SK-N-SH (cell line): ENCODE data around the gene CSHL1. TPM values are rescaled to one million over a fixed set of nuclear protein-coding genes. Genes with fewer than 3 reads are reported as not detected.

Experiments used
- CTCF ChIA-PET: fragments of 300-600, 350-600 bp; formaldehyde crosslinking; extraction: SDS; loops from one replicate; lab custom pipeline; 2021; lab: Yijun Ruan, JAX
- POLR2A ChIA-PET: fragments of 350-600 bp; sonication (Branson Sonifier 250); formaldehyde crosslinking; extraction: SDS; loops from one replicate; lab custom pipeline; 2020; ENCODE audit warnings: antibody characterized with exemption, inconsistent platforms; lab: Yijun Ruan, JAX
- DNase-seq: peaks from one replicate; pipeline ENCODE4 v3.0.0; 2012
- H2AFZ ChIP-seq: fragments of 200-600 bp; sonication (generic); 2 replicates; pipeline ENCODE4 v1.8.1; 2016; ENCODE audit warnings: antibody characterized with exemption, mild to moderate bottlenecking, low read depth
- H3F3A ChIP-seq: fragments of 200-600 bp; sonication (generic); replicated peaks from 2 replicates; pipeline ENCODE3; 2016; ENCODE audit warnings: antibody characterized with exemption, mild to moderate bottlenecking; ENCODE audit not compliant: insufficient read depth
- H3K27ac ChIP-seq, 2 experiments: fragments of 200-500 bp in 1 of 2; fragments of 200-600 bp in 1 of 2; sonication (Bioruptor generic) in 1 of 2; sonication (generic), shearing (Covaris generic) in 1 of 2; 2 replicates each; pipeline versions ENCODE4 v1.5.1 to v1.6.1; 2014 to 2016; ENCODE audit warnings: low read depth in 2 of 2, inconsistent platforms in 1 of 2, low read length in 1 of 2, mild to moderate bottlenecking in 1 of 2, mixed read lengths in 1 of 2
- H3K27me3 ChIP-seq: fragments of 200-600 bp; sonication (generic), shearing (Covaris generic); 2 replicates; pipeline ENCODE4 v1.6.1; 2016; ENCODE audit warnings: mixed run types; ENCODE audit not compliant: insufficient read depth
- H3K36me3 ChIP-seq, 2 experiments: fragments of 200-500 bp in 1 of 2; fragments of 200-600 bp in 1 of 2; sonication (Bioruptor generic) in 1 of 2; sonication (generic) in 1 of 2; replicated peaks in 1 of 2; 2 replicates each; pipeline versions ENCODE3 to v1.5.1; 2014 to 2016; ENCODE audit warnings: low read length in 1 of 2, mild to moderate bottlenecking in 1 of 2; ENCODE audit not compliant: insufficient read depth in 2 of 2, control insufficient read depth in 1 of 2
- H3K4me1 ChIP-seq, 2 experiments: fragments of 200-500 bp in 1 of 2; fragments of 200-600 bp in 1 of 2; sonication (Bioruptor generic) in 1 of 2; sonication (generic), shearing (Covaris generic) in 1 of 2; 2 replicates each; pipeline versions ENCODE4 v1.5.1 to v1.6.1; 2014 to 2016; ENCODE audit warnings: low read depth in 1 of 2, low read length in 1 of 2, mixed run types in 1 of 2; ENCODE audit not compliant: insufficient read depth in 2 of 2, control insufficient read depth in 1 of 2
- H3K4me2 ChIP-seq: fragments of 200-600 bp; sonication (generic), shearing (Covaris generic); 2 replicates; pipeline ENCODE4 v1.6.1; 2017; ENCODE audit warnings: mixed run types
- H3K4me3 ChIP-seq, 2 experiments: fragments of 200-500 bp in 1 of 2; fragments of 200-600 bp in 1 of 2; sonication (Bioruptor generic) in 1 of 2; sonication (generic), shearing (Covaris generic) in 1 of 2; 2 replicates each; pipeline versions ENCODE4 v1.5.1 to v1.8.1; 2014 to 2016; ENCODE audit warnings: low read depth in 2 of 2, inconsistent platforms in 1 of 2, low read length in 1 of 2, mild to moderate bottlenecking in 1 of 2, mixed read lengths in 1 of 2, moderate library complexity in 1 of 2
- H3K79me2 ChIP-seq: fragments of 200-600 bp; sonication (generic); 2 replicates; pipeline ENCODE4 v1.8.1; 2017; ENCODE audit warnings: mild to moderate bottlenecking; ENCODE audit not compliant: insufficient read depth
- H3K9ac ChIP-seq: fragments of 200-600 bp; sonication (generic); 2 replicates; pipeline ENCODE4 v1.6.1; 2017; ENCODE audit warnings: mixed run types
- H3K9me2 ChIP-seq: fragments of 200-600 bp; sonication (generic); 2 replicates; pipeline ENCODE4 v1.6.1; 2017; ENCODE audit warnings: mixed run types
- H3K9me3 ChIP-seq: fragments of 200-600 bp; sonication (generic); 2 replicates; pipeline ENCODE4 v1.6.1; 2017; ENCODE audit warnings: mixed run types, mild to moderate bottlenecking, moderate library complexity
- H4K20me1 ChIP-seq: fragments of 200-600 bp; sonication (generic); 2 replicates; pipeline ENCODE4 v1.6.1; 2017; ENCODE audit warnings: mild to moderate bottlenecking, mixed run types; ENCODE audit not compliant: insufficient read depth
- GABPA ChIP-seq: IDR thresholded peaks from 2 replicates; pipeline ENCODE4 v1.4.0; 2012; ENCODE audit warnings: low read depth, mild to moderate bottlenecking
- GATA2 ChIP-seq: sonication (generic); formaldehyde crosslinking; IDR thresholded peaks from 2 replicates; pipeline ENCODE4 v1.5.0; 2020; ENCODE audit warnings: mild to moderate bottlenecking, missing genetic modification reagents
- NRF1 ChIP-seq: IDR thresholded peaks from 2 replicates; pipeline ENCODE4 v1.6.1; 2012; ENCODE audit warnings: low read depth, mild to moderate bottlenecking, low read length
- RCOR1 ChIP-seq: fragments of 150-350 bp; IDR thresholded peaks from 2 replicates; pipeline ENCODE4 v1.6.1; 2017; ENCODE audit warnings: antibody characterized with exemption, low read length
- SIN3A ChIP-seq: IDR thresholded peaks from 2 replicates; pipeline ENCODE4 v1.6.1; 2012; ENCODE audit warnings: low read depth, mild to moderate bottlenecking, low read length, moderate library complexity, borderline replicate concordance
- SMC3 ChIP-seq: IDR thresholded peaks from 2 replicates; pipeline ENCODE4 v1.6.1; 2012; ENCODE audit warnings: low read depth, low read length, improper control_type of control experiment
- WGBS: methylation state at CpG from one replicate; pipeline ENCODE4 v1.1.6; 2017; ENCODE audit warnings: low lambda C conversion rate; 5-methylcytosine and 5-hydroxymethylcytosine counted together
- polyA plus RNA-seq, 3 experiments: library from polyadenylated mRNA; depleted of rRNA; stranded (reverse); fragments of >200 nt; gene quantifications; 2 replicates each; pipeline ENCODE4 v1.2.3, GENCODE V29; 2012
- TF ChIP-seq, protein P1 (sequence below): IDR thresholded peaks from 2 replicates; pipeline ENCODE4 v1.4.0; 2012; ENCODE audit warnings: low read depth, borderline replicate concordance
- TF ChIP-seq, protein P2 (sequence below): IDR thresholded peaks from 2 replicates; pipeline ENCODE4 v1.6.1; 2012; ENCODE audit warnings: mild to moderate bottlenecking, low read depth, low read length, moderate library complexity
- TF ChIP-seq, protein P3 (sequence below): fragments of 200-600 bp; sonication (generic); IDR thresholded peaks from 2 replicates; pipeline ENCODE4 v1.6.1; 2017; ENCODE audit warnings: antibody characterized with exemption, mild to moderate bottlenecking, moderate library complexity
- TF ChIP-seq, protein P4 (sequence below): IDR thresholded peaks from 2 replicates; pipeline ENCODE4; 2012
- TF ChIP-seq, protein P5 (sequence below): fragments of 150-350 bp; IDR thresholded peaks from 2 replicates; pipeline ENCODE4 v1.6.1; 2017; ENCODE audit warnings: antibody characterized with exemption, low read length, low read depth, borderline replicate concordance

CSHL1 gene
- polyA plus RNA-seq, 1 of the 3 experiments (the other 2 are of a cell fraction) = not detected

DNA sequence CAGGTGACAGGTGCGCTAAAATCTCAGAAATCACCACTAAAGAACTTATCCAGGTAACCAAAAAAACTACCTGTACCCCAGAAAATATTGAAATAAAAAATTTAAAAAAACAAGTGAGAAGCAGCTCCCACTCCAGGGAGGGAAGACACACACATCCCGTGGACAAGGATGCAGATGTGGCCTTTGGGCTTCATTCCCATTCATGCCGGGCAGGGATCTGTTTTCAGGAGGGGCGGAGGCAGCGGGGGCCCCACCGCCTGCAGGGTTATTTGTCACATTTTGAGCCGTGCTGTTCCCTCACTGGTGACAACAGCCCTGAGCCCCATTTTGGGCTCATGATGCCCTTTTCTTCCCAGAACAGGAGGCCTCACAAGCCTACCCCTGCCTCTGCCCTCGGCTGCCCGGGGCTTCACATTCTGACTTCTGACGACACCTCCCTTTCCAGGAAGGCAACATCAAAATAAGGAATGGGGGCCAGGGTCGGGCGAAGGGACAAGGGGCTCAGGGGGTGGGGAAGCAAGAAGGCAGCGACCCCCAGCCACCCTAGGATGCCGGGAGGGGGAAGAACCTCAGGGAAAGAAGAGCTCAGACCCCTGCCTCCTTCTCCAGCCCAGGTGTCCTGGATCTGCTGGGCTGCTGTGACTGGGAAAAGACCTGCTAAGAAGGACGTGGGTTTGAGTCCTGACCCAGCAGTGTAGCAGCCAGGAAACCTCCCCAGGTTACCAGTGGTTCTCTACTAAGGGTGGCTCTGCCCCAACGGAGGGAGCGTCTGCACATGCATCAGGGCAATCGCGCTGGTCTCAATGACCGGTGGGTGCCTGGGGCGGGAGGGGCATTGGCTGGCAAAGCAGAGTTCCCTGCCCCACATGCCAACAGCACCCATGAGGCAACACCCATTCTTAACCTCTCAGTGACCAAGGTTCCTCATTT is 23.4 kb upstream of the CSHL1 start:
- Histone ChIP-seq H3K9me3 (no peaks in the 10 kb centered on the region), H3F3A (no peaks in the 10 kb centered on the region), H3K79me2 (no peaks in the 10 kb centered on the region), H3K27ac (no peak overlapping the region)
- CTCF ChIA-PET = interaction anchor here (1.0 to 8.8 kb wide), 9 partner anchors 12 to 199 kb away, joined by 3 to 90 read pairs (median 8); partner anchors contain the start of genes CSHL1 and GH1
- 70% methylated on average over 21 of the region's 21 CpGs for WGBS
- no peak for TF ChIP-seq SIN3A
- no peak for TF ChIP-seq GATA2 (CRISPR knock-in tag)
- no peak for TF ChIP-seq GABPA
- TF ChIP-seq, all 33 proteins: peak for 0
- Histone ChIP-seq H3K4me2 (no peak overlapping the region), H2AFZ (no peak overlapping the region), H3K27me3 (peaks cover 13% of the 10 kb centered on the region; the same call in 1 of the 2 replicates), H3K9me2 (no peaks in the 10 kb centered on the region), H3K9ac (no peak overlapping the region), H3K4me3 (no peak overlapping the region), H3K36me3 (no peaks in the 10 kb centered on the region), H3K4me1 (no peaks in the 10 kb centered on the region), H4K20me1 (no peaks in the 10 kb centered on the region)
- DNase-seq = peak; percentile 33
- POLR2A ChIA-PET = no interaction called here

DNA sequence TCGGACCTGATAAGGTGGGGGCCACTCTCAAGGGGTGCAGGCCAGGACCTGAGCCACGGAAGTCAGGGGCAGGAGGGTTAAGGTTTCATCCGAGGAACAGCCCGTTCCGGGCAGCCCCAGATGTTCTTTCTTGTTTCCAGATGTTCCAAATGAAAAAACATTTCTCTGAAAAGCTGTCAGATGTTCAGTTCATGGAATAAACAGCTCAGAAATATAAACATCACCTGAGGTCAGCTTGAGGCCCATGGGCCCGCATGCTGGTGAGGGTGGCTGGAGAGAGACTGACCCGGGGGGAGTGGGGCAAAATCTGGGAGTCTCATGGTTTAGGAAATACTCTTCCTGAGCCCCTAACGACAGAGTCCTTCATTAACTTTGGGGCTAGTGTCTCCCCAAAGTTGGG is 22.5 kb upstream of the CSHL1 start:
- Histone ChIP-seq H3K9ac (no peak overlapping the region), H3K9me3 (no peaks in the 10 kb centered on the region), H3K27me3 (peaks cover 13% of the 10 kb centered on the region; the same call in 1 of the 2 replicates), H3F3A (no peaks in the 10 kb centered on the region), H3K4me2 (no peak overlapping the region), H4K20me1 (no peaks in the 10 kb centered on the region), H3K4me3 (no peak overlapping the region), H2AFZ (no peak overlapping the region), H3K27ac (no peak overlapping the region), H3K9me2 (no peaks in the 10 kb centered on the region), H3K4me1 (no peaks in the 10 kb centered on the region), H3K79me2 (no peaks in the 10 kb centered on the region), H3K36me3 (no peaks in the 10 kb centered on the region)
- CTCF ChIA-PET = interaction anchor here (0.7 to 8.8 kb wide), 8 partner anchors 13 to 93 kb away, joined by 3 to 90 read pairs (median 7); partner anchors contain the start of genes CSHL1 and GH1
- peak; percentile 26 for DNase-seq
- 63% methylated on average over 8 of the region's 8 CpGs for WGBS
- TF ChIP-seq NRF1 = no peak
- TF ChIP-seq, protein P1, sequence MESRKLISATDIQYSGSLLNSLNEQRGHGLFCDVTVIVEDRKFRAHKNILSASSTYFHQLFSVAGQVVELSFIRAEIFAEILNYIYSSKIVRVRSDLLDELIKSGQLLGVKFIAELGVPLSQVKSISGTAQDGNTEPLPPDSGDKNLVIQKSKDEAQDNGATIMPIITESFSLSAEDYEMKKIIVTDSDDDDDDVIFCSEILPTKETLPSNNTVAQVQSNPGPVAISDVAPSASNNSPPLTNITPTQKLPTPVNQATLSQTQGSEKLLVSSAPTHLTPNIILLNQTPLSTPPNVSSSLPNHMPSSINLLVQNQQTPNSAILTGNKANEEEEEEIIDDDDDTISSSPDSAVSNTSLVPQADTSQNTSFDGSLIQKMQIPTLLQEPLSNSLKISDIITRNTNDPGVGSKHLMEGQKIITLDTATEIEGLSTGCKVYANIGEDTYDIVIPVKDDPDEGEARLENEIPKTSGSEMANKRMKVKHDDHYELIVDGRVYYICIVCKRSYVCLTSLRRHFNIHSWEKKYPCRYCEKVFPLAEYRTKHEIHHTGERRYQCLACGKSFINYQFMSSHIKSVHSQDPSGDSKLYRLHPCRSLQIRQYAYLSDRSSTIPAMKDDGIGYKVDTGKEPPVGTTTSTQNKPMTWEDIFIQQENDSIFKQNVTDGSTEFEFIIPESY = no peak
- TF ChIP-seq, protein P2, sequence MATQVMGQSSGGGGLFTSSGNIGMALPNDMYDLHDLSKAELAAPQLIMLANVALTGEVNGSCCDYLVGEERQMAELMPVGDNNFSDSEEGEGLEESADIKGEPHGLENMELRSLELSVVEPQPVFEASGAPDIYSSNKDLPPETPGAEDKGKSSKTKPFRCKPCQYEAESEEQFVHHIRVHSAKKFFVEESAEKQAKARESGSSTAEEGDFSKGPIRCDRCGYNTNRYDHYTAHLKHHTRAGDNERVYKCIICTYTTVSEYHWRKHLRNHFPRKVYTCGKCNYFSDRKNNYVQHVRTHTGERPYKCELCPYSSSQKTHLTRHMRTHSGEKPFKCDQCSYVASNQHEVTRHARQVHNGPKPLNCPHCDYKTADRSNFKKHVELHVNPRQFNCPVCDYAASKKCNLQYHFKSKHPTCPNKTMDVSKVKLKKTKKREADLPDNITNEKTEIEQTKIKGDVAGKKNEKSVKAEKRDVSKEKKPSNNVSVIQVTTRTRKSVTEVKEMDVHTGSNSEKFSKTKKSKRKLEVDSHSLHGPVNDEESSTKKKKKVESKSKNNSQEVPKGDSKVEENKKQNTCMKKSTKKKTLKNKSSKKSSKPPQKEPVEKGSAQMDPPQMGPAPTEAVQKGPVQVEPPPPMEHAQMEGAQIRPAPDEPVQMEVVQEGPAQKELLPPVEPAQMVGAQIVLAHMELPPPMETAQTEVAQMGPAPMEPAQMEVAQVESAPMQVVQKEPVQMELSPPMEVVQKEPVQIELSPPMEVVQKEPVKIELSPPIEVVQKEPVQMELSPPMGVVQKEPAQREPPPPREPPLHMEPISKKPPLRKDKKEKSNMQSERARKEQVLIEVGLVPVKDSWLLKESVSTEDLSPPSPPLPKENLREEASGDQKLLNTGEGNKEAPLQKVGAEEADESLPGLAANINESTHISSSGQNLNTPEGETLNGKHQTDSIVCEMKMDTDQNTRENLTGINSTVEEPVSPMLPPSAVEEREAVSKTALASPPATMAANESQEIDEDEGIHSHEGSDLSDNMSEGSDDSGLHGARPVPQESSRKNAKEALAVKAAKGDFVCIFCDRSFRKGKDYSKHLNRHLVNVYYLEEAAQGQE = no peak
- TF ChIP-seq, protein P3, sequence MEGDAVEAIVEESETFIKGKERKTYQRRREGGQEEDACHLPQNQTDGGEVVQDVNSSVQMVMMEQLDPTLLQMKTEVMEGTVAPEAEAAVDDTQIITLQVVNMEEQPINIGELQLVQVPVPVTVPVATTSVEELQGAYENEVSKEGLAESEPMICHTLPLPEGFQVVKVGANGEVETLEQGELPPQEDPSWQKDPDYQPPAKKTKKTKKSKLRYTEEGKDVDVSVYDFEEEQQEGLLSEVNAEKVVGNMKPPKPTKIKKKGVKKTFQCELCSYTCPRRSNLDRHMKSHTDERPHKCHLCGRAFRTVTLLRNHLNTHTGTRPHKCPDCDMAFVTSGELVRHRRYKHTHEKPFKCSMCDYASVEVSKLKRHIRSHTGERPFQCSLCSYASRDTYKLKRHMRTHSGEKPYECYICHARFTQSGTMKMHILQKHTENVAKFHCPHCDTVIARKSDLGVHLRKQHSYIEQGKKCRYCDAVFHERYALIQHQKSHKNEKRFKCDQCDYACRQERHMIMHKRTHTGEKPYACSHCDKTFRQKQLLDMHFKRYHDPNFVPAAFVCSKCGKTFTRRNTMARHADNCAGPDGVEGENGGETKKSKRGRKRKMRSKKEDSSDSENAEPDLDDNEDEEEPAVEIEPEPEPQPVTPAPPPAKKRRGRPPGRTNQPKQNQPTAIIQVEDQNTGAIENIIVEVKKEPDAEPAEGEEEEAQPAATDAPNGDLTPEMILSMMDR = no peak
- TF ChIP-seq RCOR1 = no peak
- TF ChIP-seq, protein P4, sequence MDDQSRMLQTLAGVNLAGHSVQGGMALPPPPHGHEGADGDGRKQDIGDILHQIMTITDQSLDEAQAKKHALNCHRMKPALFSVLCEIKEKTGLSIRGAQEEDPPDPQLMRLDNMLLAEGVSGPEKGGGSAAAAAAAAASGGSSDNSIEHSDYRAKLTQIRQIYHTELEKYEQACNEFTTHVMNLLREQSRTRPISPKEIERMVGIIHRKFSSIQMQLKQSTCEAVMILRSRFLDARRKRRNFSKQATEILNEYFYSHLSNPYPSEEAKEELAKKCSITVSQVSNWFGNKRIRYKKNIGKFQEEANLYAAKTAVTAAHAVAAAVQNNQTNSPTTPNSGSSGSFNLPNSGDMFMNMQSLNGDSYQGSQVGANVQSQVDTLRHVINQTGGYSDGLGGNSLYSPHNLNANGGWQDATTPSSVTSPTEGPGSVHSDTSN = no peak
- no peak for TF ChIP-seq SMC3
- no peak for TF ChIP-seq GABPA
- TF ChIP-seq, protein P5, sequence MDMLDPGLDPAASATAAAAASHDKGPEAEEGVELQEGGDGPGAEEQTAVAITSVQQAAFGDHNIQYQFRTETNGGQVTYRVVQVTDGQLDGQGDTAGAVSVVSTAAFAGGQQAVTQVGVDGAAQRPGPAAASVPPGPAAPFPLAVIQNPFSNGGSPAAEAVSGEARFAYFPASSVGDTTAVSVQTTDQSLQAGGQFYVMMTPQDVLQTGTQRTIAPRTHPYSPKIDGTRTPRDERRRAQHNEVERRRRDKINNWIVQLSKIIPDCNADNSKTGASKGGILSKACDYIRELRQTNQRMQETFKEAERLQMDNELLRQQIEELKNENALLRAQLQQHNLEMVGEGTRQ = no peak
- POLR2A ChIA-PET = no interaction called here
